Umbilical cord (tissue), 2 donors: ENCODE data around the gene LRCOL1. TPM values are rescaled to one million over a fixed set of nuclear protein-coding genes. Genes with fewer than 3 reads are reported as not detected.

Source experiments
- DNase-seq: peaks from one replicate; pipeline ENCODE4 v3.0.0-alpha.2; 2015; ENCODE audit warnings: low spot score
- total RNA-seq: library from RNA; depleted of rRNA; stranded (reverse); fragments of >200 nt; gene quantifications from one replicate; pipeline ENCODE4 v1.2.3, GENCODE V29; 2014; ENCODE audit warnings: low replicate concordance; ENCODE audit not compliant: insufficient read depth

LRCOL1 gene
- total RNA-seq, 1 donor from 2014 or later, result not detected

DNA sequence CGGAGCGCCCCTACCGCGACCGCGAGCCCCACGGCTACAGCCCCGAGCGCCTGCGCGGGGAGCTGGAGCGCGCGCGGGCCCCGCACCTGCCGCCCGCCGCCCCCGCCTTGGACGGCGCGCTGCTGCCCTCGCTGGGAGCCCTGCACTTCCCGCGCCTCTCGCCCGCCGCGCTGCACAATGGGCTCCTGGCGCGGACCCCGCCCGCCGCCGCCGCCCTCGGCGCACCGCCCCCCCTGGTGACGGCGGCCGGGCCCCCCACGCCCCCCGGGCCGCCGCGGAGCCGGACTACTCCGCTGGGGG is 27.0 kb downstream of the LRCOL1 start:
- no peak for DNase-seq

DNA sequence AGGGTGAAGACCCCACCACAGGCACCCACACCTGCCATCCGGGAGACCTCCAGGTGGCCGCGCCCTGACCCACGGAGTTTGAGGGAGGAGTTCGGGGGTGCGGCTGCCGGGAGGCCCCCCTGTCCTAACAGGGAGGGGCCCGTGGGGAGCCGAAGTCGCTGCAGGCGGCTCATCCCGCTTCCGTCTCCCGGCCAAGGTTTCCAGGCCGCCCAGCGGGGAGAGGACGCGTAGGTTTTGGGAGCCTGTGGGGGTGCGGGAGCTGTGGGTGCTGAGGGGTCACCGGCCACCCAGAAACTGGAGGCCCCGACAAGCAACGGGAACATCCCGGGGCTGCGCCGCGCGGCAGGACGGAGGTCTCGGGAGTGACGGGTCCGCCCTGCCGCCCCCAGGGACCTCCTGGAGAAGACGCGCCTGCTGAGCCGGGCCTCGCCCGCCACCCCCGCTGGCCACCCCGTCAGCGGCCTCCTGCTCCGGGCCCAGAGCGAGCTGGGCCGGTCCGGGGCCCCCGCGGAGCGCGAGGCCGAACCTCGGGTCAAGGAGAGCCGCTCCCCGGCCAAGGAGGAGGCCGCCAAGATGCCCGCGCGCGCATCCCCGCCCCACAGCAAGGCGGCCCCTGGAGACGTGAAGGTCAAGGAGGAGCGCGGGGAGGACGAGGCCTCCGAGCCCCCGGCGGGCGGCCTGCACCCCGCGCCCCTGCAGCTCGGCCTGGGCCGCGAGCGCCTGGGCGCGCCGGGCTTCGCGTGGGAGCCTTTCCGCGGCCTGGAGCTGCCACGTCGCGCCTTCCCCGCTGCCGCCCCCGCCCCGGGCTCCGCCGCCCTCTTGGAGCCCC is 27.6 kb downstream of the LRCOL1 start:
- DNase-seq, result no peak

DNA sequence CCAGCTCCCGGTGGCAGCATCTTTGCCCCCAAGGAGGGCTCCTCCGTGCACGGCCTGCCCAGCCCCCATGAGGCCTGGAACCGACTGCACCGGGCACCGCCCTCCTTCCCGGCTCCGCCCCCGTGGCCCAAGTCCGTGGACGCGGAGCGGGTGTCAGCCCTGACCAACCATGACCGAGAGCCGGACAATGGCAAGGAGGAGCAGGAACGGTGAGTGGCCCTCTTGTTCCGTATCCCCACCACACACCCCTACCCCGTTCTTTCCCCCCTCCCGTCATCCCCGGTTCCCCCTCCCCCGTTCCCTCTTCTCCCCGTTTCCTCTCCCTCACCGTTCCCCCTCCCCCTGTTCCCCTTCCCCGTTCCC is 28.3 kb downstream of the LRCOL1 start:
- DNase-seq, result no peak

DNA sequence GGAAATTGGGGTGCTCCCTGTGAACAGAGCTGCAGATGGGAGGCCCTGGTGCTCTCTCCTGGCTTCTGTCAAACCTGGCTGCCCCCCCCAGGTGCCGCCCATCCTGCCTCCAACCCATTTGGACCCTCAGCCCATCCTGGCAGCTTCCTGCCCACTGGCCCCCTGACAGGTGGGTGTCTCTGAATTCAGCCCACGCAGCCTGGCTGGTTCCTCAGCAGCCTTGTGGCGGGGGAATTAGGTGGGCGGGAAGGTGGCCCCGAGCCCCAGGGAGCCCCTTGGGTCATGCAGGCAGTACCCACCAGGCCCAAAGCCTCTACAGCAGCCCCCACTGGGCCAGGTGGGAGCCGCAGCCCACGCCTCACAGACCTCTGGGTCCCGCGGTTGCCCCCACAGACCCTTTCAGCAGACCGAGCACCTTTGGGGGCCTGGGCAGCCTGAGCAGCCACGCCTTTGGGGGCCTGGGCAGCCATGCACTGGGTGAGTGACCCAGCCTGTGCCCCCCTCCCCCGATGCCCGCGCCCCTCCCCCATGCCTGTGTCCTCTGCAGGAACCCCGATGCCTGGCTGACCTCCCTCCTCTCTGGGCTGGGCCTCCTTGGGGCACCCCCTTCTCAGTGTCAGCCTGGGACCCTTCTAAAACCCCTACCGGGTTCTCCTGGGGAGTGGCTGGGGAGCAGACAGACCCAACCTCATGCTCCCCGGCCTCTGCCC is 28.9 kb downstream of the LRCOL1 start:
- no peak for DNase-seq

DNA sequence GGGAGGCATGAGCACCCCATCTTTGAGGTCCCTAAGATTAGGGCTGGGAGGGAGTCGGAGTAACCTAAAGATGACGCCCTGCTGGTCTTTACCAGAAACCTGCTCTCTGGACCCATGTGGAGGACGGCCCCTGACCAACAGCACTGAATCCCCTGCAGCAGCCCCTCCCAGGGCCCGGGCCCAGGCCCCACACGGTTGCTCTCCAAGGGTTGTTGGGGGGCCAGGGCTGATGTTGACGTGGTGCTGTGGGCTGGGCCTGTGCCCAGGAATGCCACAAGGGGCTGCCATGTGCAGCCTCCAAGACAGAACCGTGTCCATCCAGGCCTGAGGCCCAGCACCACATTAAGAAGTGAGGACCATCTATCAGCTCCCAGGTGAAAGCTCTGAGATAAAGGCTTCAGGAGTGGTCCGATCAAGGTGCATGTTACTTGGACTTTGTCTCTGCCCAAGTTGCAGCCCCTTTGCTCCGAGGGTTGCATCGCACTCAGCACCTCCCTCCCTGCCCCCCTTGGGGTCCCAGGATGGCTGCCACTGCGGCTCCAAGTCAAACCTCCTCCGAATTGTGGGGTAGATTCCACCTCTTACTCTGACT is 29.6 kb downstream of the LRCOL1 start:
- DNase-seq, result no peak

DNA sequence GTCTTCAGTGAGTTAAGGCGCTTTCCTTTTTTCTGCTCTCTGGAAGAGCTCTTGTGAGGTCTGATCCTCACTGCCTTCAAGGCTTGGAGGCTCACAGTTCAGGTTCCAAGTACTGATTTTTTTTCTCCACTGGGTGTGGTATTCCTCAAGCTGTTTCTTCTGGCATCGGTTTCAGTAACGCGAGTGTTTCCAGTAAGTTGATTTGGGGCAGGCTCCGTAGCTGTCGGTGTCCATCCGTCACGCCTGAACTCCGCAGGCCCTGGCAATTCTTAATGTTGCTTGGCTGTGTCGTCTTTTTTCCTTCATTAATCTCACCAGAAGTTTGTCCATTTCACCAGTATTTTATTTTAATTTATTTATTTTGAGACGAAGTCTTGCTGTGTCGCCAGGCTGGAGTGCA is 30.6 kb downstream of the LRCOL1 start:
- no peak for DNase-seq

DNA sequence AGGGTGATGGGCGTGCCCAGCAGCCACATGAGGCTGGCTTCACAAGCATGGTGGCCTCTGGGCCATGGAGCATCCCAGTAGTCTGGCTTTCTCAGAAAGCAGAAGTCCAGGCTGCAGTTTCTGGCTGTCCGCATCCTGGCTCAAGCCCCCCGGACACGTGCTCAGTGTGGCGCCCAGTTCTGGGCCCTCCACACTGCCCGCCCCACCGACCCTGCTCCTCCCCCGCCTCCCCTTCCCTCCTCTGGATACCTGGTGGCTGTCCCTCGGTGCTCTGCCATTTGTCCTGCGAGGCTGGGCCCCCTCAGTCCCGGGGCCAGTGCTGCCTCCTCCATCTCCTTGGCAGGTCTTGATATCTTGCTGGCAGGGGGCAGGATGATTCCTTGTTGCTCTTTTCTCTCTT is 31.6 kb downstream of the LRCOL1 start:
- DNase-seq, result no peak

DNA sequence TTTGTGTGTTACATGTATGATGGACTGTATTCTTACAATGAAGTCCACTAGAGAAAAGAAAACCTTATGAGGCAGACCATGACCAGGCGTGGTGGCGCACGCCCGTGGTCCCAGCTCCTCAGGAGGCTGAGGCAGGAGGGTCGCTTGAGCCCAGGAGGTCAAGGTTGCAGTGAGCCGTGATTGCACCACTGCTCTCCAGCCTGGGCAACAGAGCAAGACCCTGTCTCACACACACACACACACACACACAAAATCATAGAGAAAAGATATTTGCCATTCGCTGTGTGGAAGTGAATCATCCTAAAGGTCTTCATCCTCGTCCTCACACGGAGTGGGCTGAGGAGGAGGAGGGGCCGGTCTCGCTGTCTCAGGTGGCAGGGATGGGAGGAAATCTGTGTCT is 32.3 kb downstream of the LRCOL1 start:
- DNase-seq, result no peak

DNA sequence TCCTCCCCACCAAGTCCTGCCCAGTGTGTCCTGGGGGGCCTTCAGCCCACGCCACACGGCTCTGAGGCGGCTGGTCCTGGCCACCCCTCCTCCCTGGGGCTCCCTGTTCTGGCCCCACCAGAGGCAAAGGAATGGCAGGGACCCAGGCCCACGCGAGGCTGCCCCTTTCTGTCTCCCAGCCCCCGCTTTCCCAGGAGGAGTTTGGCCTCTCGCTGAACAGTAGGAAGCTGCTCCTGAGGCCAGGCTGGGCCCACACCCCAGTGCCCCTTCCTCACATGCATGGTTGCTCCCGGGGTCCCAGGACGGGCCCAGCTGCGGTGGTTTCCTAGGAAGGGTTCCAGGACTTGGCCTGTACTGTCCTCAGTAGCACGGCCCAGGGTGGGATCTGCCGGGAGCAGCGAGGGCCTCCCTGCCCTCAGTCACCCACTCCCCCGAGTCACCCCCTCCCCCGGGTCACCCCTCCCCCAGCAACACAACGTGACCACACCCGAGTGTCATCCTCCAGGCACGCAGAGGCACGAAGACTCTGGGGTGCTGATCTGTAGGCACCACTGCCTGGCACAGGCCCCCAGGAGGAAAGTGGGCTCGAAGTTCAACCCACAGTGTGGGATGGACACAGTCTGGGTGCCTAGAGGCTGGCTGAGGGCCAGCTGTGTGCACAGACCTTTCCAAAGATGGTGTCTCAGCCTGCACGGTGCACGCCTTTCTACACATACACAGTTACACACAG is 33.0 kb downstream of the LRCOL1 start:
- DNase-seq, result no peak

DNA sequence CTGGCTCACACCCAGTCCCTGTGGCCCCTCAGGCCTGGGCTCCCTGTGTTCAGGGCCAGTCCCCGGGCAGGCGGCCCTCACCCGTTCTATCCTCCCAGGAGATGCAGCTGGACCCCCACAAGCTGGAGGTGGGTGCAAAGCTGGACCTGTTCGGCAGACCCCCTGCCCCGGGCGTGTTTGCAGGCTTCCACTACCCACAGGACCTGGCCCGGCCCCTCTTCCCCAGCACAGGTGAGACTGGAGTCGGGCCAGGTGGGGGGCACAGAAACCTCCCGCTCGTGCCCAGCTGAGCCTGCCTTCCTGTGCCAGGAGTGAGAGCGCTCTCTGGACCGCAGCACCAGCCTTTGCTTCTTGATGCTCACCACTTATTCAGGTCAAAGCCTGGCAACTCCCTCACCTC is 33.7 kb downstream of the LRCOL1 start:
- no peak for DNase-seq

DNA sequence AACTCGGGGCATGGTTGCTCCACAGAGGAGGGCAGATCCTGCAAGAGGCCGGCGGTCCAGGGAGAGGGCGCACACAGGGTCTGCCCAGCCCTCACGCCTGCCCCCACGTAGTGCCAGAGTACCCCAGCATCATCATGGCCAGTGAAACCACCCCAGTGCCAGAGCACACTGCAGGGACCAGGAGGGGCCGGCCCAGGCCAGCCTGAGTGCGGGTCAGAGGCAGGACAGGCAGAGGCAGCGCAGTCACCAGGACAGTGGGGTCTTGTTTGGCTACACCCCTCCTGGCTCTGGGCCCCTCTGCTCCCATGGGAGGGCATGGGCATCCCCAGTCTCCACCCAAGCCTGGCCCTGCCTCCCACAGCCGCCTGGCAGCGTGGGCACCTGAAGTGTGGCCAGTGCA is 34.7 kb downstream of the LRCOL1 start:
- DNase-seq, result no peak

DNA sequence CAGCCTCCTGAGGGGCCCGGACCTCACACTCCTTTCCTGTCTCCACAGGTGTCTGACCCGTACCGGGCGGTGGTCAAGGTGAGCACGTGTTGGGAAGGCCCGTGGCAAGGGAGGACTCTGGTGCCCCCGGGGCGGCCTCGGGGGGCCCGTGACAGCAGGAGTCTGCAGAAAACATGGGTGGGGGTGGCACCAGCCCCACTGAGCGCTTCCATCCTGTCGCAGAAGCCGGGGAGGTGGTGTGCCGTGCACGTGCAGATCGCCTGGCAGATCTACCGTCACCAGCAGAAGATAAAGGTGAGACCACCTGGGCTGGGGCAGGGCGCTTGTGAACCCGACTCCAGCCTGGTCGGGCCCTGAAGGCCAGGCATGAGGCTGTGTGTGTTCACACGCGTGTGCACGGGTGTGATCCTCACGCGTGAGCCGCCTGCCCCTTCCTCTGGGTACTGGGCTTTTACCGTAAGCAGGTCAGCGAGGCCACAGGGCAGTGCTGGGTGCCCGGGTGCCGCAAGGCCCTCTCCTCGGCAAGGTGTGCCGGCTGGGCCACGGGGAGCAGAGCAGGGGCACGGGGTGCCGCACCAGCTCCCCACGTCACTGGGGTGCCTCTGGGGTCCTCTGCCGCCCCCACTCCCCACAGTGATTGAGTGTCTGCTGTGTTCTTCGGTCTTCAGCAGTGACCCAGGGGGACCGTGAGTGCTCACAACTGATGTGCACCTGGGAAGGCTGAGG is 35.9 kb downstream of the LRCOL1 start:
- DNase-seq, result no peak

DNA sequence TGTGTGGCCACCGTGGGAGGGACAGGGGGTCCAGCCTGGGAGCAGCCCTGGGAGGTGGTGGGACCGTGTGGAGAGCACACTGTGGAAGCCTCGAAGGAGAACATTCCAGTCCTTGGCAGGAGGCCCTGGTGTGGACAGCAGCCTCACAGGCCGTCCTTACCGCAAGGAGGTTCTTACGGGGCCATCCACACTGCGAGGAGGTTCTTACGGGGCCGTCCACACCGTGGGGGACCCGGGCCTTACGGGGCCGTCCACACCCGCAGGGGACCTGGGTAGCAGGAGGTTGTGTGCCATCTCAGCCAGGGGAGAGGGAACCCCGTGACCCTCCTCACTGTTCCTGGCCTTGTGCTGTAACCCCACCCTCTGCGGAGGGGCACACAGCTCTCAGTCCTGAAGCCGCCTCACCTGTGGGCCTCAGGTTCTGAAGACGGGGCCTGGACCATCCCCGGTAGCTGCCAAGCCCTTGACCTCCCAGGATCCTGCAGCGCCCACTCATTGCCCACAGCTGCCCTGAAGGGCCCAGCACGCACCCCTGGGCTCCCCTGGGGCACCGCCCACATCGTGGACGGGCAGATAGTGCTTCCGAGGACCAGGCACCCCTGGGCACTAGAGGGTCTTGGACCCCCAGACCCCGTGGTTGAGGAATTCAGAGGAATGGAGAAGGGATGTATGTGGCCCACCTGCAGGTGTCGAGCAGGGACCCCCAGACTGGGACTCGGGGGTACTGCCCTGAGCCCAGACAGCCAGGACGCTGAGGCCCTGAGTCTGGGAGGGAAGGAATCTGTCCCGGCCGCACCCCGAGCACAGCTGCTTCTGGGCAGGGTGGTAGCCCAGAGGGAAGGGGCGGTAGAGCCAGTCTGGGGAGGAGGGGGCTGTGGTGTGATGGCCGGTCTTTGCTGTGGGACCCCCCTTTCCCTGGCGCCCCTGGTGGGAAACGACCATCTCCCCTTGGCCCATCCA is 37.3 kb downstream of the LRCOL1 start:
- DNase-seq, result no peak

DNA sequence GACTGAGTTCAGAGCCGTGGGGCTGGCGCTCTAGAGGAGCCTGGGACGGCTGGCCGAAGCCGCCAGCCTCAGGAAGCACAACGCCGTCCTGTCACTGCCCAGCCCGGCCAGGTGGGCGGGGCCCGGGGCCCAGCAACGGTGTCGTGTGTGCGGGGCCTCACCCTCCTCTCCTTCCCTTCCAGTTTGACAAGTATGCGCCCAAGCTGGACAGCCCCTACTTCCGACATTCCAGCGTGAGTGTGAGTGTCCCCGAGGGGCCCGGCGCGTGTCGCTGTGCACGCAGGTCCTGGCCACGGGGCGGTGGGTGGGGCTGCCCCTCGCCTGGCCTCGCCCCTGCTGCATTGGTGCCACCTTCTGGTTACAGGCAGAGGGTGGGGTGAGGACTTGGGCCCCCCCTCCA is 38.3 kb downstream of the LRCOL1 start:
- peak; percentile 40 for DNase-seq

DNA sequence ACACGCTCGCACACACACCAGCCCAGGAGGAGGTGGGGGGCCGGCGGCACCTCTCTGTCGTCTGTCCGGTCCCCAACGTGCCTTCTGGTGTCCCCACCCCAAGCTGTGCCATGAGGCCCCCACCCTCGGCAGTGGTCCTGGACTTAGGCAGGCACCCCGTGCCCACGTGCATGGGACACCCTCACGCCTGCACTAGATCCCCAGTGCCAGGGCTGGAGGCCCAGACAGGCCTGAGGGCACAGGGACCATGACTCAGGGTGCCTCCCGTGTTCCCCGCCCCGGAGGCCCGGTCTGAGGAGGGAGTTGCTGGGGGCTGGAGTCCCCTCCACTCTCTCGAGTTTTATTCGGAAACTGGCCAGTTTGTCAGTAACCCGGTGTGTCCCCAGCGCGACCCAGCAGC is 38.8 kb downstream of the LRCOL1 start:
- DNase-seq, result no peak

DNA sequence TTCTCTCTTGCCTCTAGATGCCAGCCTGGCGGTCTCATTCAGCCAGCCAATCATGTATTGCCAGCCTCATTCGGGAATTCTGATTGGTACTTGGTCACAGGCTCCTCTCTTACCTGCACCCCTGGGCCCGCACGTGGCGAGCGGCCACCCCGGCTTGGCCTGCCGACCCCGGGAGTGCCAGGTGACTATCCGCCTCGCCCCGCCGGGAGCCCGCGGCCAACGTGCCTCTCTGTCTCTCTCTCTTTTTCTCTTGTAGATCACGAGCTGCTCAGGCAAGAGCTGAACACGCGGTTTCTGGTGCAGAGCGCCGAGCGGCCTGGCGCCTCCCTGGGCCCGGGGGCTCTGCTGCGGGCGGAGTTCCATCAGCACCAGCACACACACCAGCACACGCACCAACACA is 39.3 kb downstream of the LRCOL1 start:
- no peak for DNase-seq

DNA sequence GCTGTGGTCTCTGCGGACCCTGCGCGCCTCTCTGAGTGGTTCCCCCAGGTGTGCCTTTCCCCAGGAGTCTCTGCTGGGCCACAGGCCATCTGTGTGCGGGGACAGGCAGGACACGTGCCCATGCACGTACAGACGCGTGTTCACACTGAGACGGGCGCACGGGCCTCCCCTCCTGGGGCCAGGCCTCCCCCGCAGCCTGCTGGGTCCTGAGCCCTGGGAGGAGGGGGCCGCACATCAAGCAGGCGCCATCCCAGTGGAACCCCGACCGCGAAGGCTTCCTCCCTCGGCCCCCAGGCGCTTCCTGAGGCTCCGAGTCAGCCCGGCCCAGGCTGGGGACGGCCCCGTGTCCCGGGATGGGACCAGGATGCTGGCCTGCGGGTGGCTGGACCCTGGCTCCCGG is 39.7 kb downstream of the LRCOL1 start:
- no peak for DNase-seq

DNA sequence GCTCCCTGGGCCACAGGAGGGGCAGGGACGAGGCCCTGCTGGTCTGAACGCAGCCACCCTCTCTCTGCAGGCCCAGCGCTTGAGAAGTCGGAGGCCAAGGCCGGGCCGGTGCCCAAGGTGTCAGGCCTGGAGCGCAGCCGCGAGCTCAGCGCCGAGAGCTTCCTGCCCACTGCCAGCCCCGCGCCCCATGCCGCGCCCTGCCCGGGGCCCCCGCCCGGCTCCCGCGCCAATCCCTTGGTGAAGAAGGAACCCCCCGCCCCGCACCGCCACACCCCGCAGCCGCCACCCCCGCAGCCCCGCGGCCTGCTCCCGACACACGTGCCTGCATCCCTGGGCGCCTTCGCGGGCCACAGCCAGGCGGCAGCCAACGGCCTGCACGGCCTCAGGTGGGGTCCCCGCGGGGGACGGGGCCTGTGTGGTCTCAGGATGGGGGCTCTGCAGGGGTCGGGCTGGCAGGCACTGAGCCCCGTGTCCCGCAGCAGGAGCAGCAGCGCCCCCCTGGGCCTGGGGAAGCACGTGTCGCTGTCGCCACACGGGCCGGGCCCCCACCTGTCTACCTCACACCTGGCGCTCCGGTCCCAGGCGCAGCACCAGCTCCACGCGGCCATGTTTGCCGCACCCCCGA is 40.4 kb downstream of the LRCOL1 start:
- no peak for DNase-seq

DNA sequence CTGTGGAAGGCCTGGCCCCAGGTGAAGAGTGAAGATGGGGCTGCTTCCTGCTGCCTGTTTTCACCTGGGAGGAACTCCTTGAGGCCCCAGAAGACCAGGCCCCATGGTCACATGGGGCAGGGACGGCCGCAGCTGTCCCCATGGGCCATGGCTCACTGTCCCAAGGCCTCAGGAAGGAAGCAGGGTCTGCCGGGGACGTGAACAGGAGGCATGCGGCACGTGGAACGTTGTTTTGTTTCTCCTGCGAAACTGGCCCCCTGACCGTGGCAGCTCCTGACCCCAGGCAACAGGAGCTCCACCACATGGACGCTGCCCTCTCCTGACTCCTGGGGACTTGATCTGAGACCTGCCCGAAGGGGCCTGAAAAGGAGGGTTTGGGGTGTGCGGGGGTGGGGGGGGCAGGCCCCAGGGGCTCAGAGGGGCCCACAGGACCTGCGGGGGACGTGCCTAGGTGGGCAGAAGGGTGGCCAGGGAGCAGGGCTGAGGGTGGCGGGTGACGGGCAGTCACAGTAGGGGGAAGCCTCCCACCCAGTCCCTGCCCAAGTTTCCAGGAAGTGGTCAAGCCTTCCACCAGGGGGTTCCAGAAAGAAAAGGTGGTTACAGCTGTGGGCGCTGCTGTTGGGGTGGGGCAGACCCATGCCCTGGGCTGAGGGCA is 41.4 kb downstream of the LRCOL1 start:
- no peak for DNase-seq

DNA sequence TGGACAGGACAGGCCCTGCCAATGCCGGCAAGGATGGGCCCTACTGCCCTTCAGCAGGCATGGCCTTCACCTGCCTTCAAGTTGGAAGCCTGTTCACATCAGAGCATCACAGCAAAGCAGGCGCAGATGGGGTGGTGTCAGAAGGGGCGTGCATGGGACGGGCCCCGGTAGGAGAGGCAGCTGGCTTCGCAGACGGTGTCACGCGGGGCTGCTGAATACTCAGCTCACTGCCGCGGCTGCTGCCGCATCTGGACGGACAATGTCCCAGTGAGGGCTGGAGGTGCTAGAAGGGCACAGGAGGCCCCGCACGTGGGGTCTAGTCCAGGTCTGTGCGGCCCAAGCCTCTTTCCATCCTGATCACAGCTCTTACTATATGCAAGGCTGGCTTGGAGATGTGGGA is 42.1 kb downstream of the LRCOL1 start:
- no peak for DNase-seq
